ENCODE results near the gene DTWD1. TPM values are rescaled to one million over a fixed set of nuclear protein-coding genes. Genes with fewer than 3 reads are reported as not detected.

DTWD1 gene
- total RNA-seq, 1 donor from 2014 or later, result 17.5 TPM

Other genes starting within 250 kb of the DTWD1 start
- 0.05 TPM in 1 of 2 replicates, not detected in the other for gene FGF7, start 197.8 kb upstream of the DTWD1 start, total RNA-seq
- gene FAM227B, start 230 bp upstream of the DTWD1 start, total RNA-seq, result 3.2 and 3.3 TPM in 2 replicates

Data from T-helper 2 cell treated with Interferon-gamma antibody and Interleukin-4, amounts not matched to agents 100 ng/mL and 5 ng/mL, for 36 hours (primary cell).